HepG2 (cell line): ENCODE results near the gene HCK. TPM values are rescaled to one million over a fixed set of nuclear protein-coding genes. Genes with fewer than 3 reads are reported as not detected.
A peak's percentile ranks its signal among the peaks of the same experiment; 100 is the strongest.

ENCODE experiments used
- ARNTL ChIP-seq: sonication (generic); formaldehyde crosslinking; IDR thresholded peaks from 2 replicates; pipeline ENCODE4 v1.4.0; 2020; ENCODE audit warnings: mild to moderate bottlenecking, missing genetic modification reagents
- FOXA3 ChIP-seq: IDR thresholded peaks from 2 replicates; pipeline ENCODE4 v1.6.1; 2016; ENCODE audit warnings: missing genetic modification reagents, missing compliant biosample characterization
- GFI1 ChIP-seq: sonication (generic); formaldehyde crosslinking; IDR thresholded peaks from 2 replicates; pipeline ENCODE4 v1.5.0; 2020; ENCODE audit warnings: missing genetic modification reagents, mild to moderate bottlenecking, borderline replicate concordance
- GTF3A ChIP-seq: sonication (generic); formaldehyde crosslinking; conservative IDR thresholded peaks from 2 replicates; pipeline ENCODE4 v1.4.0; 2020; ENCODE audit warnings: mild to moderate bottlenecking, missing genetic modification reagents
- HDAC6 ChIP-seq: fragments of 200-600 bp; sonication (generic); IDR thresholded peaks from 2 replicates; pipeline ENCODE4 v1.7.0; 2017; ENCODE audit warnings: mild to moderate bottlenecking, antibody characterized with exemption, low read length, low read depth
- ISL2 ChIP-seq: sonication (generic); formaldehyde crosslinking; IDR thresholded peaks from 2 replicates; pipeline ENCODE4 v1.5.0; 2020; ENCODE audit warnings: missing genetic modification reagents
- MLLT10 ChIP-seq: sonication (generic); formaldehyde crosslinking; IDR thresholded peaks from 2 replicates; pipeline ENCODE4 v1.4.0; 2020; ENCODE audit warnings: missing genetic modification reagents
- MZF1 ChIP-seq: sonication (generic); formaldehyde crosslinking; IDR thresholded peaks from 2 replicates; pipeline ENCODE4 v1.8.1; 2023; ENCODE audit warnings: mild to moderate bottlenecking, missing genetic modification reagents, borderline replicate concordance
- PCBP2 ChIP-seq: fragments of 200-400 bp; formaldehyde crosslinking; optimal IDR thresholded peaks from 2 replicates; pipeline ENCODE3; 2018; ENCODE audit warnings: low read length, low read depth; ENCODE audit not compliant: poor library complexity, severe bottlenecking
- SALL2 ChIP-seq: sonication (generic); formaldehyde crosslinking; IDR thresholded peaks from 2 replicates; pipeline ENCODE4 v1.8.1; 2023; ENCODE audit warnings: mild to moderate bottlenecking, missing genetic modification reagents, inconsistent platforms
- SMYD3 ChIP-seq: sonication (generic); formaldehyde crosslinking; IDR thresholded peaks from 2 replicates; pipeline ENCODE4 v1.8.1; 2023; ENCODE audit warnings: mild to moderate bottlenecking, missing genetic modification reagents
- SSRP1 ChIP-seq: IDR thresholded peaks from 2 replicates; pipeline ENCODE4 v1.6.1; 2016; ENCODE audit warnings: control low read depth
- TBX3 ChIP-seq: fragments of 450-650 bp; IDR thresholded peaks from 2 replicates; pipeline ENCODE4 v1.6.1; 2017; ENCODE audit warnings: antibody characterized with exemption, mild to moderate bottlenecking, inconsistent platforms, borderline replicate concordance
- THYN1 ChIP-seq: sonication (generic); formaldehyde crosslinking; IDR thresholded peaks from 2 replicates; pipeline ENCODE4 v1.8.1; 2023; ENCODE audit warnings: low read depth, mild to moderate bottlenecking, moderate library complexity, missing genetic modification reagents, borderline replicate concordance
- ZNF468 ChIP-seq: sonication (generic); formaldehyde crosslinking; IDR thresholded peaks from 2 replicates; pipeline ENCODE4 v1.8.0; 2022; ENCODE audit warnings: mild to moderate bottlenecking, moderate library complexity, missing genetic modification reagents
- ZNF543 ChIP-seq: sonication (generic); formaldehyde crosslinking; IDR thresholded peaks from 2 replicates; pipeline ENCODE4 v1.4.0; 2020; ENCODE audit warnings: mild to moderate bottlenecking, missing genetic modification reagents
- ZNF782 ChIP-seq: sonication (generic); formaldehyde crosslinking; IDR thresholded peaks from 2 replicates; pipeline ENCODE4 v1.4.0; 2020; ENCODE audit warnings: missing genetic modification reagents, mild to moderate bottlenecking, borderline replicate concordance
- polyA plus RNA-seq, 8 experiments: library from polyadenylated mRNA; depleted of rRNA in 3 of 8; stranded (reverse) in 7 of 8; unstranded in 1 of 8; fragments of >200 nt; fragmentation: Illumina TruSeq in 4 of 8; extraction: Trizol in 4 of 8; gene quantifications; 2 replicates each; pipeline versions ENCODE4 v1.2.1 to v1.2.3, GENCODE V29; 2011 to 2016; ENCODE audit warnings: low read depth in 4 of 8, missing spikeins in 1 of 8, mixed read lengths in 1 of 8; ENCODE audit not compliant: insufficient read depth in 1 of 8
- total RNA-seq, 5 experiments: library from RNA; depleted of rRNA; stranded (reverse); fragments of >200 nt; fragmentation: Illumina TruSeq; extraction: Trizol; gene quantifications; 2 replicates each; pipeline ENCODE4 v1.2.3, GENCODE V29; 2016; ENCODE audit warnings: low read depth in 1 of 5
- TF ChIP-seq, protein P1 (sequence below): conservative IDR thresholded peaks from 2 replicates; pipeline ENCODE4 v1.6.1; 2018; ENCODE audit warnings: missing genetic modification reagents
- TF ChIP-seq, protein P2 (sequence below): sonication (generic); formaldehyde crosslinking; IDR thresholded peaks from 2 replicates; pipeline ENCODE4 v1.8.1; 2023; ENCODE audit warnings: mild to moderate bottlenecking, missing genetic modification reagents
- TF ChIP-seq, protein P3 (sequence below): IDR thresholded peaks from 2 replicates; pipeline ENCODE4 v1.6.1; 2016; ENCODE audit warnings: missing compliant biosample characterization, missing genetic modification reagents, borderline replicate concordance
- TF ChIP-seq, protein P4 (sequence below): sonication (generic); formaldehyde crosslinking; IDR thresholded peaks from 2 replicates; pipeline ENCODE4 v1.5.1; 2020; ENCODE audit warnings: mild to moderate bottlenecking, missing genetic modification reagents, borderline replicate concordance
- TF ChIP-seq, protein P5 (sequence below): sonication (generic); formaldehyde crosslinking; IDR thresholded peaks from 2 replicates; pipeline ENCODE4 v1.4.0; 2020; ENCODE audit warnings: missing genetic modification reagents, borderline replicate concordance

HCK gene
- total and polyA plus RNA-seq, 2 of the 13 experiments (the other 11 are each of a cell fraction or from before 2014, with no cell fraction given), result 0.04 TPM; not detected in 1

GRCh38 chr20:32028647-32029372 lies 23.2 kb upstream of the HCK start (continued):
- TF ChIP-seq, protein P1, sequence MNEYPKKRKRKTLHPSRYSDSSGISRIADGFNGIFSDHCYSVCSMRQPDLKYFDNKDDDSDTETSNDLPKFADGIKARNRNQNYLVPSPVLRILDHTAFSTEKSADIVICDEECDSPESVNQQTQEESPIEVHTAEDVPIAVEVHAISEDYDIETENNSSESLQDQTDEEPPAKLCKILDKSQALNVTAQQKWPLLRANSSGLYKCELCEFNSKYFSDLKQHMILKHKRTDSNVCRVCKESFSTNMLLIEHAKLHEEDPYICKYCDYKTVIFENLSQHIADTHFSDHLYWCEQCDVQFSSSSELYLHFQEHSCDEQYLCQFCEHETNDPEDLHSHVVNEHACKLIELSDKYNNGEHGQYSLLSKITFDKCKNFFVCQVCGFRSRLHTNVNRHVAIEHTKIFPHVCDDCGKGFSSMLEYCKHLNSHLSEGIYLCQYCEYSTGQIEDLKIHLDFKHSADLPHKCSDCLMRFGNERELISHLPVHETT (CRISPR knock-in tag), result no peak
- TF ChIP-seq SALL2 (CRISPR knock-in tag) (no peak), MZF1 (CRISPR knock-in tag) (0 out of 2 replicates have a peak, but pooled peaks have one; percentile 66), THYN1 (CRISPR knock-in tag) (no peak), SSRP1 (no peak; the same call in 1 of the 2 replicates), SMYD3 (no peak), ZNF543 (CRISPR knock-in tag) (no peak), MLLT10 (no peak), ARNTL (CRISPR knock-in tag) (no peak), GTF3A (CRISPR knock-in tag) (no peak), ZNF468 (CRISPR knock-in tag) (0 out of 2 replicates have a peak, but pooled peaks have one; percentile 52), PCBP2 (no peak), ISL2 (CRISPR knock-in tag) (no peak), GFI1 (no peak), FOXA3 (CRISPR knock-in tag) (peak; percentile 39; the same call in 1 of the 2 replicates), ZNF782 (0 out of 2 replicates have a peak, but pooled peaks have one; percentile 43), TBX3 (no peak), HDAC6 (no peak)
- TF ChIP-seq, protein P2, sequence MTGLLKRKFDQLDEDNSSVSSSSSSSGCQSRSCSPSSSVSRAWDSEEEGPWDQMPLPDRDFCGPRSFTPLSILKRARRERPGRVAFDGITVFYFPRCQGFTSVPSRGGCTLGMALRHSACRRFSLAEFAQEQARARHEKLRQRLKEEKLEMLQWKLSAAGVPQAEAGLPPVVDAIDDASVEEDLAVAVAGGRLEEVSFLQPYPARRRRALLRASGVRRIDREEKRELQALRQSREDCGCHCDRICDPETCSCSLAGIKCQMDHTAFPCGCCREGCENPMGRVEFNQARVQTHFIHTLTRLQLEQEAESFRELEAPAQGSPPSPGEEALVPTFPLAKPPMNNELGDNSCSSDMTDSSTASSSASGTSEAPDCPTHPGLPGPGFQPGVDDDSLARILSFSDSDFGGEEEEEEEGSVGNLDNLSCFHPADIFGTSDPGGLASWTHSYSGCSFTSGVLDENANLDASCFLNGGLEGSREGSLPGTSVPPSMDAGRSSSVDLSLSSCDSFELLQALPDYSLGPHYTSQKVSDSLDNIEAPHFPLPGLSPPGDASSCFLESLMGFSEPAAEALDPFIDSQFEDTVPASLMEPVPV, result peak; percentile 50; the same call in 1 of the 2 replicates
- TF ChIP-seq, protein P3, sequence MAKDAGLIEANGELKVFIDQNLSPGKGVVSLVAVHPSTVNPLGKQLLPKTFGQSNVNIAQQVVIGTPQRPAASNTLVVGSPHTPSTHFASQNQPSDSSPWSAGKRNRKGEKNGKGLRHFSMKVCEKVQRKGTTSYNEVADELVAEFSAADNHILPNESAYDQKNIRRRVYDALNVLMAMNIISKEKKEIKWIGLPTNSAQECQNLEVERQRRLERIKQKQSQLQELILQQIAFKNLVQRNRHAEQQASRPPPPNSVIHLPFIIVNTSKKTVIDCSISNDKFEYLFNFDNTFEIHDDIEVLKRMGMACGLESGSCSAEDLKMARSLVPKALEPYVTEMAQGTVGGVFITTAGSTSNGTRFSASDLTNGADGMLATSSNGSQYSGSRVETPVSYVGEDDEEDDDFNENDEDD (CRISPR knock-in tag), result no peak
- TF ChIP-seq, protein P4, sequence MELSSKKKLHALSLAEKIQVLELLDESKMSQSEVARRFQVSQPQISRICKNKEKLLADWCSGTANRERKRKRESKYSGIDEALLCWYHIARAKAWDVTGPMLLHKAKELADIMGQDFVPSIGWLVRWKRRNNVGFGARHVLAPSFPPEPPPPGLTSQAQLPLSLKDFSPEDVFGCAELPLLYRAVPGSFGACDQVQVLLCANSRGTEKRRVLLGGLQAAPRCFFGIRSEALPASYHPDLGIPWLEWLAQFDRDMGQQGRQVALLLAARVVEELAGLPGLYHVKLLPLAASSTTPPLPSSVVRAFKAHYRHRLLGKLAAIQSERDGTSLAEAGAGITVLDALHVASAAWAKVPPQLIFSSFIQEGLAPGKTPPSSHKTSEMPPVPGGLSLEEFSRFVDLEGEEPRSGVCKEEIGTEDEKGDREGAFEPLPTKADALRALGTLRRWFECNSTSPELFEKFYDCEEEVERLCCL (CRISPR knock-in tag), result peak; percentile 55; the same call in 1 of the 2 replicates
- TF ChIP-seq, protein P5, sequence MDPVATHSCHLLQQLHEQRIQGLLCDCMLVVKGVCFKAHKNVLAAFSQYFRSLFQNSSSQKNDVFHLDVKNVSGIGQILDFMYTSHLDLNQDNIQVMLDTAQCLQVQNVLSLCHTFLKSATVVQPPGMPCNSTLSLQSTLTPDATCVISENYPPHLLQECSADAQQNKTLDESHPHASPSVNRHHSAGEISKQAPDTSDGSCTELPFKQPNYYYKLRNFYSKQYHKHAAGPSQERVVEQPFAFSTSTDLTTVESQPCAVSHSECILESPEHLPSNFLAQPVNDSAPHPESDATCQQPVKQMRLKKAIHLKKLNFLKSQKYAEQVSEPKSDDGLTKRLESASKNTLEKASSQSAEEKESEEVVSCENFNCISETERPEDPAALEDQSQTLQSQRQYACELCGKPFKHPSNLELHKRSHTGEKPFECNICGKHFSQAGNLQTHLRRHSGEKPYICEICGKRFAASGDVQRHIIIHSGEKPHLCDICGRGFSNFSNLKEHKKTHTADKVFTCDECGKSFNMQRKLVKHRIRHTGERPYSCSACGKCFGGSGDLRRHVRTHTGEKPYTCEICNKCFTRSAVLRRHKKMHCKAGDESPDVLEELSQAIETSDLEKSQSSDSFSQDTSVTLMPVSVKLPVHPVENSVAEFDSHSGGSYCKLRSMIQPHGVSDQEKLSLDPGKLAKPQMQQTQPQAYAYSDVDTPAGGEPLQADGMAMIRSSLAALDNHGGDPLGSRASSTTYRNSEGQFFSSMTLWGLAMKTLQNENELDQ (CRISPR knock-in tag), result no peak
